Loucy (cell line): ENCODE results near the gene DIPK1B.
A peak's percentile ranks its signal among the peaks of the same experiment; 100 is the strongest.

ENCODE experiments used
- H2AFZ ChIP-seq: fragments of 200-600 bp; sonication (generic); 2 replicates; pipeline ENCODE4 v1.6.0; 2016; ENCODE audit warnings: antibody characterized with exemption, mild to moderate bottlenecking, low read length, moderate library complexity
- H3F3A ChIP-seq: fragments of 200-600 bp; 2 replicates; pipeline ENCODE4 v1.6.0; 2016; ENCODE audit warnings: antibody characterized with exemption, low read depth, mild to moderate bottlenecking
- H3K27me3 ChIP-seq: fragments of 200-600 bp; sonication (generic); 2 replicates; pipeline ENCODE4 v1.6.1; 2014; ENCODE audit warnings: low read length, mild to moderate bottlenecking; ENCODE audit not compliant: insufficient read depth, poor library complexity, severe bottlenecking
- H3K36me3 ChIP-seq: fragments of 200-600 bp; sonication (generic); 2 replicates; pipeline ENCODE4 v1.6.1; 2016; ENCODE audit warnings: low read length; ENCODE audit not compliant: insufficient read depth
- H3K4me1 ChIP-seq: fragments of 200-600 bp; sonication (generic); 2 replicates; pipeline ENCODE4 v1.5.1; 2014; ENCODE audit warnings: low read length, mild to moderate bottlenecking; ENCODE audit not compliant: insufficient read depth, poor library complexity, severe bottlenecking
- H3K4me2 ChIP-seq: fragments of 200-600 bp; sonication (generic); 2 replicates; pipeline ENCODE4 v1.6.0; 2014; ENCODE audit warnings: antibody characterized with exemption, low read length, low read depth, mild to moderate bottlenecking; ENCODE audit not compliant: poor library complexity, severe bottlenecking
- H3K4me3 ChIP-seq: fragments of 200-600 bp; sonication (generic); 2 replicates; pipeline ENCODE4 v1.5.1; 2014; ENCODE audit warnings: low read length, mild to moderate bottlenecking, mixed read lengths; ENCODE audit not compliant: poor library complexity, severe bottlenecking
- H3K79me2 ChIP-seq: fragments of 200-600 bp; sonication (generic); 2 replicates; pipeline ENCODE4 v1.6.1; 2014; ENCODE audit warnings: low read length; ENCODE audit not compliant: insufficient read depth
- H3K9ac ChIP-seq: fragments of 200-600 bp; sonication (generic); 2 replicates; pipeline ENCODE4 v1.6.0; 2014; ENCODE audit warnings: mild to moderate bottlenecking, low read depth, low read length, moderate library complexity; ENCODE audit not compliant: poor library complexity, severe bottlenecking
- H3K9me2 ChIP-seq: fragments of 200-600 bp; sonication (generic); replicated peaks from 2 replicates; pipeline ENCODE4 v1.6.1; 2016; ENCODE audit warnings: low read depth, low read length, mixed read lengths
- H3K9me3 ChIP-seq: fragments of 200-600 bp; sonication (generic); 2 replicates; pipeline ENCODE4 v1.6.1; 2014; ENCODE audit warnings: mild to moderate bottlenecking, antibody characterized with exemption, low read length, low read depth; ENCODE audit not compliant: insufficient read depth
- H4K20me1 ChIP-seq: fragments of 200-600 bp; sonication (generic); 2 replicates; pipeline ENCODE4 v1.6.0; 2014; ENCODE audit warnings: antibody characterized with exemption, low read length, mild to moderate bottlenecking; ENCODE audit not compliant: insufficient read depth, poor library complexity, severe bottlenecking
- EZH2phosphoT487 ChIP-seq: fragments of 200-600 bp; IDR thresholded peaks from 2 replicates; pipeline ENCODE4 v1.6.1; 2018; ENCODE audit warnings: antibody characterized with exemption, mild to moderate bottlenecking, moderate library complexity, borderline replicate concordance
- TF ChIP-seq, protein P1 (sequence below): fragments of 200-600 bp; sonication (generic); conservative IDR thresholded peaks from 2 replicates; pipeline ENCODE4 v1.5.1; 2014; ENCODE audit warnings: mild to moderate bottlenecking, antibody characterized with exemption, low read length

DIPK1B gene

DNA sequence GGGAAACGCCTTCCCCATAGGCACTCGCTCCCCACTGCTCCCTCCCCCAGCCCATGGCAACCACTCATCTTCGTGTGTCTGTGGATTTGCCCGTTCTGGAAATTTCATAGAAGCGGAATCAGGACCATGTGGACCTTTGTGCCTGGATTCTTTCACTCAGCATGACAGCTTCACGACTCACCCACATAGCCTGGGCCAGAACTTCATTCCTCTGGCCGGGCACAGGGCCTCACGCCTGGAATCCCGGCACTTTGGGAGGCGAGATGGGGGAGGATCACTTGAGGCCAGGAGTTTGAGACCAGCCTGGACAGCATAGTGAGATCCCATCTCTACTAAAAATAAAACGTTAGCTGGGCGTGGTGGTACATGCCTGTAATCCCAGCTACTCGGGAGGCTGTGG lies 12.1 kb upstream of the DIPK1B start:
- H3K36me3 ChIP-seq, result no peaks in the 10 kb centered on the region
- TF ChIP-seq, protein P1, sequence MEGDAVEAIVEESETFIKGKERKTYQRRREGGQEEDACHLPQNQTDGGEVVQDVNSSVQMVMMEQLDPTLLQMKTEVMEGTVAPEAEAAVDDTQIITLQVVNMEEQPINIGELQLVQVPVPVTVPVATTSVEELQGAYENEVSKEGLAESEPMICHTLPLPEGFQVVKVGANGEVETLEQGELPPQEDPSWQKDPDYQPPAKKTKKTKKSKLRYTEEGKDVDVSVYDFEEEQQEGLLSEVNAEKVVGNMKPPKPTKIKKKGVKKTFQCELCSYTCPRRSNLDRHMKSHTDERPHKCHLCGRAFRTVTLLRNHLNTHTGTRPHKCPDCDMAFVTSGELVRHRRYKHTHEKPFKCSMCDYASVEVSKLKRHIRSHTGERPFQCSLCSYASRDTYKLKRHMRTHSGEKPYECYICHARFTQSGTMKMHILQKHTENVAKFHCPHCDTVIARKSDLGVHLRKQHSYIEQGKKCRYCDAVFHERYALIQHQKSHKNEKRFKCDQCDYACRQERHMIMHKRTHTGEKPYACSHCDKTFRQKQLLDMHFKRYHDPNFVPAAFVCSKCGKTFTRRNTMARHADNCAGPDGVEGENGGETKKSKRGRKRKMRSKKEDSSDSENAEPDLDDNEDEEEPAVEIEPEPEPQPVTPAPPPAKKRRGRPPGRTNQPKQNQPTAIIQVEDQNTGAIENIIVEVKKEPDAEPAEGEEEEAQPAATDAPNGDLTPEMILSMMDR, result no peak
- TF ChIP-seq EZH2phosphoT487, result no peak
- no peaks in the 10 kb centered on the region for H3K4me1 ChIP-seq
- H3K9ac ChIP-seq, result no peak overlapping the region
- H3K4me2 ChIP-seq, result no peak overlapping the region
- H3K9me3 ChIP-seq, result no peaks in the 10 kb centered on the region
- H3K9me2 ChIP-seq, result no peaks in the 10 kb centered on the region
- no peaks in the 10 kb centered on the region for H4K20me1 ChIP-seq
- H3K79me2 ChIP-seq, result no peaks in the 10 kb centered on the region
- no peak overlapping the region for H2AFZ ChIP-seq
- no peaks in the 10 kb centered on the region for H3K27me3 ChIP-seq
- H3K4me3 ChIP-seq, result no peak overlapping the region
- no peaks in the 10 kb centered on the region for H3F3A ChIP-seq

DNA sequence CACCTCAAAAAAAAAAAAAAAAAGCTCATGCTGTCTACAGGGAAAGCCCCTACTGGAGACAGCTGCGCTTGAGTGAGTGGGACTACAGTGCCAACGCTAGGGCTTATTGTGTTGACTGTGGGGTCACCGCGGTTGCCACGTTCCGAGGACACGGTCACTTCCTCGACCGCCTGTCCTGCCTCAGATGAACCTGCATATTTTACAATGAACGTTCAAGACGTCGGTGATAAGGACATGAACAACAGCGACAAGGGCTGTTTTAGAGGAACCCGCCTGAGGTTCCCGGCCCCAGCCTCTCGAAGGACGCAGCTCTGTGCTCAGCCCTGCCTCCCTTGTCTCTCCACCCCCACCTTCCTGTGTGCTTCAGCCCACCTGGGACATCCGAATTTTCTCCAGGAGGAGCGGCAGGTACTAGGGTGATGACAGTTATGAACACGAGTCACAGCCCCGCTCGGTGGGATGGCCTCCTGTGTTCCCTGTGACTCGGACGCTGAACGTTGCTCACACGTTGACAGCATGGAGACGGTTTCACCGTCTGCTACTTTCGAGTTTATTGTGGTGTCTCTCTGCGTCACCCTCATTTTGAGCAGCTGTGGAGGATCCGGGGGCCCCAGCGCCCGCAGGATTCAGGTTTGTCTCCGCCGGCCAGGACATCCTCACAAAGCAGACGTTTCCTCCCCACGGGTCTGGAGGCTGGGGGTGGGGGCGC lies 11.3 kb upstream of the DIPK1B start:
- no peaks in the 10 kb centered on the region for H3K4me1 ChIP-seq
- no peaks in the 10 kb centered on the region for H3K9me3 ChIP-seq
- H3K27me3 ChIP-seq, result no peaks in the 10 kb centered on the region
- peak overlapping the region; percentile 41 for H3K4me3 ChIP-seq
- no peaks in the 10 kb centered on the region for H3F3A ChIP-seq
- H3K79me2 ChIP-seq, result no peaks in the 10 kb centered on the region
- no peaks in the 10 kb centered on the region for H3K9me2 ChIP-seq
- TF ChIP-seq, protein P1, result no peak
- TF ChIP-seq EZH2phosphoT487, result no peak
- peak overlapping the region; percentile 46 for H3K4me2 ChIP-seq
- peak overlapping the region; percentile 34 for H2AFZ ChIP-seq
- no peaks in the 10 kb centered on the region for H3K36me3 ChIP-seq
- H3K9ac ChIP-seq, result no peak overlapping the region
- no peaks in the 10 kb centered on the region for H4K20me1 ChIP-seq

DNA sequence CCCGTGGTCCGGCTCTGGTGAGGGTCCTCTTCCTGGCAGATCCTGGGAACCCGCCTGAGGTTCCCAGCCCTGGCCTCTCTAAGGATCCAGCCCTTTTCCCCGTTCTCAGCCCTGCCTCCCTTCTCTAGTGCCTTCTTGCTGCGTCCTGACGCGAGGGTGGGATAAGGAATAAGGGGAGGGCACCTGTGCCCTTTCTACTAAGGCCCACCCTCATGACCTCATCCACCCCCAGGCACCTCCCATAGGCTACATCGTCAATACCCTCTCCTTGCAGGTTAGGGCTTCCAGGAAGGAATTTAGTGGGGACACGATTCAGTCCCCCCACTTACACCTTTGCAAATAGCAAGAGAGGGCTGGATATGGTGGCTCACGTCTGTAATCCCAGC lies 10.7 kb upstream of the DIPK1B start:
- no peak for TF ChIP-seq EZH2phosphoT487
- TF ChIP-seq, protein P1, result no peak
- H3F3A ChIP-seq, result no peaks in the 10 kb centered on the region
- peak overlapping the region; percentile 46 for H3K4me2 ChIP-seq
- no peaks in the 10 kb centered on the region for H3K9me3 ChIP-seq
- peak overlapping the region; percentile 34; the same call in 1 of the 2 replicates for H2AFZ ChIP-seq
- no peaks in the 10 kb centered on the region for H4K20me1 ChIP-seq
- no peaks in the 10 kb centered on the region for H3K36me3 ChIP-seq
- H3K4me3 ChIP-seq, result no peak overlapping the region
- no peaks in the 10 kb centered on the region for H3K27me3 ChIP-seq
- no peaks in the 10 kb centered on the region for H3K79me2 ChIP-seq
- no peaks in the 10 kb centered on the region for H3K4me1 ChIP-seq
- H3K9me2 ChIP-seq, result no peaks in the 10 kb centered on the region
- no peak overlapping the region for H3K9ac ChIP-seq
